PC-3 (cell line): Measurements from ENCODE around the gene DRAM1.

ENCODE experiments used
- CTCF ChIP-seq: fragments of 300-600 bp; sonication (generic); conservative IDR thresholded peaks from 2 replicates; pipeline ENCODE4 v1.5.1; 2017; ENCODE audit warnings: antibody characterized with exemption, low read depth, mild to moderate bottlenecking, low read length
- EZH2 ChIP-seq: fragments of 300-600 bp; sonication (generic); IDR thresholded peaks from one replicate; pipeline ENCODE4 v1.6.1; 2017; ENCODE audit warnings: antibody characterized with exemption, mild to moderate bottlenecking, low read length; ENCODE audit not compliant: unreplicated experiment
- EZH2phosphoT487 ChIP-seq: fragments of 300-600 bp; sonication (generic); IDR thresholded peaks from 2 replicates; pipeline ENCODE4 v1.6.1; 2018; ENCODE audit warnings: mild to moderate bottlenecking, antibody characterized with exemption, low read length, borderline replicate concordance

GRCh38 chr12:101962486-101962885 is 85.1 kb downstream of the DRAM1 start:
- no peak for TF ChIP-seq EZH2
- TF ChIP-seq CTCF = no peak
- TF ChIP-seq EZH2phosphoT487 = no peak
